Measurements from ENCODE around the gene CTSW.

CTSW gene

DNA sequence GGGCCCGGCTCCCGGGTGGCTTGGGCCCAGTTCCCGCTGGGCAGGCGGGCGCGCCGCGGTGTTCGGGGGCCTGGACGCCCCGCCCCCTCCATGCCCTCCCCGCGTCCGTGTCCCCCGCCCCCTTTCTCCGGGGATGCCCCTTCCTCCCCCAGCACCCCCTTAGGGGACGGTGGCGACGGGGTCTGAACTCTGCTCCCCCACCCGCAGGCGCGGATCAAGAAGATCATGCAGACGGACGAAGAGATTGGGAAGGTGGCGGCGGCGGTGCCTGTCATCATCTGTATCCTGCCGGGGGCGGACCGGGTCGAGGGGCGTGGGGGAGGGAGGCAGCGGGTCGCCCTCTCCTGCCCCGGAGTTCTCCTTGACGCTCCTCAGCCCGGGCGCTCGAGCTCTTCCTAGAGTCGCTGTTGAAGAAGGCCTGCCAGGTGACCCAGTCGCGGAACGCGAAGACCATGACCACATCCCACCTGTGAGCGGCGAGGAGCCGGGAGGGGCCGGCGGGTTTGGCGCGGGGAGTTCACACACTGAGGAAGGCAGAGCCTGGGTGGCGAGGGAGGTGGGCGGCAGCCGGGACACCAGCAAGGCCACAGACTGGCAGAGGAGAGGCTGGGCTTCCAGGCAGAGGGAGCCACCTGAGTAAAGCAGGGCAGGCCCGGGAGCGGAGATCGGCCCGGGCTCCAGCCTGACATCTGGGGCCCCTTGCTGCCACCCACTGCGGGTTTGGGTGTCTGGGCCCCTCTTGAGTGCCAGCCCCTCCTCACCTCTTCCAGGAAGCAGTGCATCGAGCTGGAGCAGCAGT lies 40.1 kb downstream of the CTSW start:
- POLR2A ChIA-PET (ENCODE audit: low non-redundant PET): interaction anchor here (0.6 kb wide), 1 partner anchor 30 kb away, joined by 3 read pairs; no protein-coding TSS in a partner anchor
- CTCF ChIA-PET: no interaction called here
- DNase-seq (ENCODE audit: low spot score): no peak
- H3K27ac ChIP-seq: peak overlapping the region; percentile 93
- TF ChIP-seq, protein P1, sequence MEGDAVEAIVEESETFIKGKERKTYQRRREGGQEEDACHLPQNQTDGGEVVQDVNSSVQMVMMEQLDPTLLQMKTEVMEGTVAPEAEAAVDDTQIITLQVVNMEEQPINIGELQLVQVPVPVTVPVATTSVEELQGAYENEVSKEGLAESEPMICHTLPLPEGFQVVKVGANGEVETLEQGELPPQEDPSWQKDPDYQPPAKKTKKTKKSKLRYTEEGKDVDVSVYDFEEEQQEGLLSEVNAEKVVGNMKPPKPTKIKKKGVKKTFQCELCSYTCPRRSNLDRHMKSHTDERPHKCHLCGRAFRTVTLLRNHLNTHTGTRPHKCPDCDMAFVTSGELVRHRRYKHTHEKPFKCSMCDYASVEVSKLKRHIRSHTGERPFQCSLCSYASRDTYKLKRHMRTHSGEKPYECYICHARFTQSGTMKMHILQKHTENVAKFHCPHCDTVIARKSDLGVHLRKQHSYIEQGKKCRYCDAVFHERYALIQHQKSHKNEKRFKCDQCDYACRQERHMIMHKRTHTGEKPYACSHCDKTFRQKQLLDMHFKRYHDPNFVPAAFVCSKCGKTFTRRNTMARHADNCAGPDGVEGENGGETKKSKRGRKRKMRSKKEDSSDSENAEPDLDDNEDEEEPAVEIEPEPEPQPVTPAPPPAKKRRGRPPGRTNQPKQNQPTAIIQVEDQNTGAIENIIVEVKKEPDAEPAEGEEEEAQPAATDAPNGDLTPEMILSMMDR (conservative IDR thresholded peaks at IDR 0.05; ENCODE audit: low read depth): no peak

DNA sequence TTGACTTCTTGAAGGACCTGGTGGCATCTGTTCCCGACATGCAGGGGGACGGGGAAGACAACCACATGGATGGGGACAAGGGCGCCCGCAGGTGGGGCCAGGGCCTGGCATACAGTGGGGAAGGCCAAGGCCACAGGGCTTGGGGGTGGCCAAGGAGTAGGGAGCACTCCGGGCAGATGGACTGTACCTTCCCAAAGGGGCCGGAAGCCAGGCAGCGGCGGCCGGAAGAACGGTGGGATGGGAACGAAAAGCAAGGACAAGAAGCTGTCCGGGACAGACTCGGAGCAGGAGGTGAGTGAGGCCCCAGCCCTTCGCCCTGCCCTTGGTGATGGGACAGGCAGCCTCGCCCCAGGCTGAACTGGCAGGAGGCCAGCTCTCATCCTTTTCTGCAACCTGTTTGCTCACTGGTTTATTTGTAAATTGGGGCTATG lies 40.8 kb downstream of the CTSW start:
- POLR2A ChIA-PET (ENCODE audit: low non-redundant PET): interaction anchor here (0.6 kb wide), 1 partner anchor 31 kb away, joined by 3 read pairs; no protein-coding TSS in a partner anchor

DNA sequence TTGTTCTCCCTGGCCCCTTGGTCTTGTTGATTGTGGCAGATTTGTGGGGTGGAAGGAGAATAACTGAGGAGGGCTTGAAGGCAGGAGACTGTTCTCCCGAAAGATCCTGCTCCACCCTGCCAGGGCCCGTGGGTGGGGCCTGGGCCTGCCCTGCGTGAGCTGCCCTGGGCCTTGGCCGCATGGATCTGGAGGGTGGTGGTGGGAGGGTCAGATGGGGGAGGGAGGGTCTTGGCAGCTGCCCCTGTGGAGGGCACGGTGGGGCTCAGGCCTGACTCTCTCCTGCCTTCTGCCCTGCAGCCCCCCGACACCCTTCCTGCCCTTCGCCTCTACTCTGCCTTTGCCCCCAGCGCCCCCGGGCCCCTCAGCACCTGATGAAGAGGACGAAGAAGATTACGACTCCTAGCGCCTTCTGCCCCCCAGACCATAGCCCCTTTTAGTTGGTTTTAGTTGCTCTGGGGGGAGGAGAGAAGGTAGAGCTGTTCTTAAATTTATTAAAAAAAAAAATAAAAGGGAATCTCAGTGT lies 41.5 kb downstream of the CTSW start:
- ChIA-PET CTCF (interaction anchor here (0.6 to 1.2 kb wide), 3 partner anchors 34 to 68 kb away, joined by 3 to 5 read pairs (median 4); no protein-coding TSS in a partner anchor), POLR2A (ENCODE audit: low non-redundant PET) (interaction anchor here (0.6 kb wide), 1 partner anchor 112 kb away, joined by 4 read pairs; no protein-coding TSS in a partner anchor)
- DNase-seq (ENCODE audit: low spot score): no peak
- H3K27ac ChIP-seq: peak overlapping the region; percentile 93
- TF ChIP-seq, protein P1 (conservative IDR thresholded peaks at IDR 0.05; ENCODE audit: low read depth): no peak

More for the DNA sequence above, 40.8 kb downstream of the CTSW start:
- peak overlapping the region; percentile 93 for H3K27ac ChIP-seq
- TF ChIP-seq, protein P1 (conservative IDR thresholded peaks at IDR 0.05; ENCODE audit: low read depth): no peak
- CTCF ChIA-PET: interaction anchor here (0.6 to 1.2 kb wide), 2 partner anchors 35 to 69 kb away, joined by 4 to 5 read pairs; no protein-coding TSS in a partner anchor
- no peak for DNase-seq (ENCODE audit: low spot score)

DNA sequence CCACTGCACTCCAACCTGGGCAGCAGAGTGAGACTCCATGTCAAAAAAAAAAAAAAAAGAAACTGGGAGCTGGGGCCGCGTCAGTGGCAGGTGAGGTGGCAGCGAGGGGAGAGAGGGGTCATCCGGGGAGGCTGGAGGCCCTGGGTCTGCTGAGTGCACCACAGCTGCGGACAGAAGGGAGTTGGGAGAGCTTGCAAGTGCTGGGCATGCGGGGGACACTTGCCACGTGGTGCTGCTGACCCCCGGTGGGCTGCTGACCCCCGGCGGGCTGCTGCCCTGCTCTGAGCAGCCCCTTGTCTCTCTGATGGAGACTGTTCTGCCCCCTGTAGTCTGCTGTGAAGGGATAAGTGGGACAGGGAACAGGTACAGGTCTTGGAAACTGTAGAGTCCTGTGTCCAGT lies 42.2 kb downstream of the CTSW start:
- no peak for DNase-seq (ENCODE audit: low spot score)
- H3K27ac ChIP-seq: peak overlapping the region; percentile 93
- CTCF ChIA-PET: interaction anchor here (0.6 to 1.2 kb wide), 3 partner anchors 35 to 101 kb away, joined by 3 to 5 read pairs (median 3); no protein-coding TSS in a partner anchor
- TF ChIP-seq, protein P1 (conservative IDR thresholded peaks at IDR 0.05; ENCODE audit: low read depth): no peak
- POLR2A ChIA-PET (ENCODE audit: low non-redundant PET): interaction anchor here (0.6 kb wide), 1 partner anchor 113 kb away, joined by 4 read pairs; no protein-coding TSS in a partner anchor

DNA sequence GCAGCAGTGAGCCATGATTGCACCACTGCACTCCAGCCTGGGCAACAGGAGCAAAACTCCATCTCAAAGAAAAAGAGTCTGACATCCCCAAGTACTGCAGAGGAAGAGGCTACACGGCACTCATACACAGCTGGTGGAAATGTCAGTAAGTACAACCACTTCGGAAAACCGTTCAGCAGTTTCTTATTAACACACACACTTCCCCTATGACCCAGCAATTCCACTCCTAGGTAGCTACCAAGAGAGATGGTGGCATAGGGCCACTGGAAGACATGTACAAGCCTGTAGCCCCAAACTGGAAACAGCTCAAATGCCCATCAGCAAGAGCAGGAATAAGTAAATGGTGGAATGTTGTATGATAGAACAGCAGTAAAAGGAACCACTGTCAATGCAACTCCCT lies 42.9 kb downstream of the CTSW start:
- DNase-seq (ENCODE audit: low spot score): no peak
- CTCF ChIA-PET: no interaction called here
- TF ChIP-seq, protein P1 (conservative IDR thresholded peaks at IDR 0.05; ENCODE audit: low read depth): no peak
- POLR2A ChIA-PET (ENCODE audit: low non-redundant PET): interaction anchor here (0.6 to 1.1 kb wide), 4 partner anchors 31 to 147 kb away, joined by 3 read pairs; no protein-coding TSS in a partner anchor
- H3K27ac ChIP-seq: peak overlapping the region; percentile 93

DNA sequence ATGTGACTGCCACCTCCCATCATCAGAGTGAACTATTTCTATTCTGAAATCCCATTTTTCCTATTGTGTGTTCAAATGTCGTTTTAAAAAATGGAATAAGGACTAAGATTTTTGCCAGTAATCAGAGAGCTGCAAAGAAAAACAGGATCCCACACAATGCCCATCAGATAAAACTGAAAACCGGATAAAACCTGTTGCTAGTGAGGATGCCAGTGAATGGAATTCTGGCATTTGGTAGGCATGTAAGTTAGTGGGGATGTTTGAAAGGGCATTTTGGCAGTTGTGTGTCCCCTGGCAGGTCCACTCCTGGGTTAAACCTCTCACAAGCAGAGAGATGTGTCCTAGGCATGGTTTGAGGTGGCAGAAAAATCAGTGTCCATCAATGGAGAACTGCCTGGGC lies 45.8 kb downstream of the CTSW start:
- POLR2A ChIA-PET (ENCODE audit: low non-redundant PET): interaction anchor here (0.7 kb wide), 1 partner anchor 9 kb away, joined by 3 read pairs; no protein-coding TSS in a partner anchor

More for the DNA sequence above, 45.8 kb downstream of the CTSW start:
- TF ChIP-seq, protein P1 (conservative IDR thresholded peaks at IDR 0.05; ENCODE audit: low read depth): no peak
- CTCF ChIA-PET: no interaction called here
- no peak overlapping the region for H3K27ac ChIP-seq
- DNase-seq (ENCODE audit: low spot score): no peak

Measured in RWPE1 (cell line).